IPS-NIHi7 (cell line): ENCODE results near the gene ANKRD12.
A peak's percentile ranks its signal among the peaks of the same experiment; 100 is the strongest.
"Not testable (repeated sequence)": the region's sequence is repeated elsewhere in the genome, so short reads cannot be mapped to it uniquely, and the experiment has no call there.

ENCODE experiments used
- DNase-seq: peaks from one replicate; pipeline ENCODE4 v3.0.0; 2012; ENCODE audit warnings: mixed read lengths; ENCODE audit errors: extremely low spot score

ANKRD12 gene

GRCh38 chr18:9140984-9141383, 4.4 kb downstream of the ANKRD12 start:
- no peak for DNase-seq

GRCh38 chr18:9146224-9146623, 9.6 kb downstream of the ANKRD12 start:
- DNase-seq: no peak

GRCh38 chr18:9147440-9148202, 11.0 kb downstream of the ANKRD12 start:
- peak; percentile 52 for DNase-seq

- DNase-seq: no peak
Measured at GRCh38 chr18:9148203-9148552, 11.6 kb downstream of the ANKRD12 start.

GRCh38 chr18:9150121-9150520, 13.5 kb downstream of the ANKRD12 start:
- DNase-seq: no peak

GRCh38 chr18:9153256-9153655, 16.7 kb downstream of the ANKRD12 start:
- DNase-seq: no peak

- no peak for DNase-seq
Measured at GRCh38 chr18:9156604-9157249, 20.1 kb downstream of the ANKRD12 start.

GRCh38 chr18:9157806-9158205, 21.2 kb downstream of the ANKRD12 start:
- no peak for DNase-seq

GRCh38 chr18:9160014-9160413, 23.4 kb downstream of the ANKRD12 start:
- DNase-seq: no peak

GRCh38 chr18:9162663-9163062, 26.1 kb downstream of the ANKRD12 start:
- not testable (repeated sequence) for DNase-seq

- DNase-seq: not testable (repeated sequence)
Measured at GRCh38 chr18:9164149-9164548, 27.6 kb downstream of the ANKRD12 start.

- not testable (repeated sequence) for DNase-seq
Measured at GRCh38 chr18:9165883-9166282, 29.3 kb downstream of the ANKRD12 start.

GRCh38 chr18:9169515-9169914, 32.9 kb downstream of the ANKRD12 start:
- not testable (repeated sequence) for DNase-seq

GRCh38 chr18:9171919-9172318, 35.3 kb downstream of the ANKRD12 start:
- DNase-seq: not testable (repeated sequence)

- no peak for DNase-seq
Measured at GRCh38 chr18:9172506-9173127, 36.0 kb downstream of the ANKRD12 start.

GRCh38 chr18:9173770-9174233, 37.2 kb downstream of the ANKRD12 start:
- DNase-seq: peak; percentile 7

- no peak for DNase-seq
Measured at GRCh38 chr18:9174302-9174701, 37.7 kb downstream of the ANKRD12 start.

- no peak for DNase-seq
Measured at GRCh38 chr18:9175115-9175514, 38.5 kb downstream of the ANKRD12 start.

GRCh38 chr18:9177031-9177430, 40.5 kb downstream of the ANKRD12 start:
- DNase-seq: no peak

- DNase-seq: no peak
Measured at GRCh38 chr18:9177466-9177865, 40.9 kb downstream of the ANKRD12 start.

GRCh38 chr18:9178557-9178956, 42.0 kb downstream of the ANKRD12 start:
- DNase-seq: no peak

GRCh38 chr18:9181275-9181674, 44.7 kb downstream of the ANKRD12 start:
- DNase-seq: no peak

- DNase-seq: no peak
Measured at GRCh38 chr18:9182852-9183399, 46.3 kb downstream of the ANKRD12 start.
